MM.1S (cell line): Measurements from ENCODE around the gene MTHFR.

ENCODE experiments used
- DNase-seq: peaks from one replicate; pipeline ENCODE4 v3.0.0-alpha.2; 2015
- H2AFZ ChIP-seq: fragments of 300-600 bp; sonication (generic); 2 replicates; pipeline ENCODE4 v1.6.0; 2016; ENCODE audit warnings: antibody characterized with exemption, low read length
- H3F3A ChIP-seq: fragments of 300-600 bp; sonication (generic); 2 replicates; pipeline ENCODE4 v1.6.1; 2016; ENCODE audit warnings: mild to moderate bottlenecking, antibody characterized with exemption, low read length, moderate library complexity, mixed read lengths; ENCODE audit not compliant: insufficient read depth
- H3K27ac ChIP-seq: fragments of 300-600 bp; sonication (generic); 2 replicates; pipeline ENCODE4 v1.5.1; 2016; ENCODE audit warnings: mild to moderate bottlenecking, low read length
- H3K27me3 ChIP-seq: fragments of 300-600 bp; sonication (generic); replicated peaks from 2 replicates; pipeline ENCODE4 v1.6.0; 2016; ENCODE audit warnings: low read length; ENCODE audit not compliant: insufficient read depth
- H3K36me3 ChIP-seq: fragments of 300-600 bp; sonication (generic); replicated peaks from 2 replicates; pipeline ENCODE4 v1.6.1; 2016; ENCODE audit warnings: mild to moderate bottlenecking, low read length, mixed read lengths; ENCODE audit not compliant: insufficient read depth
- H3K4me1 ChIP-seq: fragments of 300-600 bp; sonication (generic); 2 replicates; pipeline ENCODE4 v1.6.1; 2016; ENCODE audit warnings: low read length, mixed read lengths
- H3K4me2 ChIP-seq: fragments of 300-600 bp; sonication (generic); 2 replicates; pipeline ENCODE4 v1.6.0; 2016; ENCODE audit warnings: low read depth, low read length
- H3K4me3 ChIP-seq: fragments of 300-600 bp; sonication (generic); 2 replicates; pipeline ENCODE4 v1.5.1; 2016; ENCODE audit warnings: low read length, mixed read lengths
- H3K79me2 ChIP-seq: fragments of 300-600 bp; sonication (generic); 2 replicates; pipeline ENCODE4 v1.6.1; 2016; ENCODE audit warnings: mixed run types, low read length, mixed read lengths
- H3K9ac ChIP-seq: fragments of 300-600 bp; sonication (generic); 2 replicates; pipeline ENCODE4 v1.6.1; 2016; ENCODE audit warnings: low read length, mixed read lengths
- H3K9me2 ChIP-seq: fragments of 300-600 bp; sonication (generic); replicated peaks from 2 replicates; pipeline ENCODE4 v1.6.1; 2016; ENCODE audit warnings: mild to moderate bottlenecking, low read length, mixed read lengths; ENCODE audit not compliant: insufficient read depth
- H3K9me3 ChIP-seq: fragments of 300-600 bp; sonication (generic); replicated peaks from 2 replicates; pipeline ENCODE4 v1.6.1; 2016; ENCODE audit warnings: mild to moderate bottlenecking, low read length, mixed read lengths; ENCODE audit not compliant: insufficient read depth
- H4K20me1 ChIP-seq: fragments of 300-600 bp; sonication (generic); 2 replicates; pipeline ENCODE4 v1.6.1; 2016; ENCODE audit warnings: mild to moderate bottlenecking, low read length, moderate library complexity, mixed read lengths; ENCODE audit not compliant: insufficient read depth
- EZH2 ChIP-seq: fragments of 300-600 bp; sonication (generic); optimal IDR thresholded peaks from 2 replicates; pipeline ENCODE3; 2017; ENCODE audit warnings: low read depth, mild to moderate bottlenecking, antibody characterized with exemption, low read length, mixed read lengths
- EZH2phosphoT487 ChIP-seq: fragments of 300-600 bp; sonication (generic); IDR thresholded peaks from 2 replicates; pipeline ENCODE4 v1.6.1; 2018; ENCODE audit warnings: antibody characterized with exemption, low read length
- TF ChIP-seq, protein P1 (sequence below): fragments of 300-600 bp; sonication (generic); IDR thresholded peaks from 2 replicates; pipeline ENCODE4 v1.5.1; 2016; ENCODE audit warnings: antibody characterized with exemption, low read length, mixed read lengths

The MTHFR gene

GRCh38 chr1:11753555-11754208 lies 52.1 kb downstream of the MTHFR start:
- no peak overlapping the region for H3K27ac ChIP-seq
- H3K4me2 ChIP-seq: no peak overlapping the region
- TF ChIP-seq, protein P1, sequence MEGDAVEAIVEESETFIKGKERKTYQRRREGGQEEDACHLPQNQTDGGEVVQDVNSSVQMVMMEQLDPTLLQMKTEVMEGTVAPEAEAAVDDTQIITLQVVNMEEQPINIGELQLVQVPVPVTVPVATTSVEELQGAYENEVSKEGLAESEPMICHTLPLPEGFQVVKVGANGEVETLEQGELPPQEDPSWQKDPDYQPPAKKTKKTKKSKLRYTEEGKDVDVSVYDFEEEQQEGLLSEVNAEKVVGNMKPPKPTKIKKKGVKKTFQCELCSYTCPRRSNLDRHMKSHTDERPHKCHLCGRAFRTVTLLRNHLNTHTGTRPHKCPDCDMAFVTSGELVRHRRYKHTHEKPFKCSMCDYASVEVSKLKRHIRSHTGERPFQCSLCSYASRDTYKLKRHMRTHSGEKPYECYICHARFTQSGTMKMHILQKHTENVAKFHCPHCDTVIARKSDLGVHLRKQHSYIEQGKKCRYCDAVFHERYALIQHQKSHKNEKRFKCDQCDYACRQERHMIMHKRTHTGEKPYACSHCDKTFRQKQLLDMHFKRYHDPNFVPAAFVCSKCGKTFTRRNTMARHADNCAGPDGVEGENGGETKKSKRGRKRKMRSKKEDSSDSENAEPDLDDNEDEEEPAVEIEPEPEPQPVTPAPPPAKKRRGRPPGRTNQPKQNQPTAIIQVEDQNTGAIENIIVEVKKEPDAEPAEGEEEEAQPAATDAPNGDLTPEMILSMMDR: no peak
- TF ChIP-seq EZH2 (no peak), EZH2phosphoT487 (no peak)
- DNase-seq: no peak
- no peaks in the 10 kb centered on the region for H3F3A ChIP-seq
- no peaks in the 10 kb centered on the region for H3K9me2 ChIP-seq
- no peaks in the 10 kb centered on the region for H3K79me2 ChIP-seq
- H2AFZ ChIP-seq: no peak overlapping the region
- 0 out of 2 replicates have a peak, but pooled peaks cover 3% of the 10 kb centered on the region for H3K4me1 ChIP-seq
- H3K9me3 ChIP-seq: no peaks in the 10 kb centered on the region
- H4K20me1 ChIP-seq: no peaks in the 10 kb centered on the region
- no peaks in the 10 kb centered on the region for H3K36me3 ChIP-seq
- H3K9ac ChIP-seq: no peak overlapping the region
- no peak overlapping the region for H3K4me3 ChIP-seq
- H3K27me3 ChIP-seq: peaks cover 4% of the 10 kb centered on the region; the same call in 1 of the 2 replicates

- Histone ChIP-seq H3K9me3 (no peaks in the 10 kb centered on the region), H3K27me3 (peaks cover 4% of the 10 kb centered on the region; the same call in 1 of the 2 replicates), H3K4me1 (0 out of 2 replicates have a peak, but pooled peaks cover 3% of the 10 kb centered on the region), H4K20me1 (no peaks in the 10 kb centered on the region), H3K4me3 (no peak overlapping the region), H3K27ac (no peak overlapping the region), H3K36me3 (no peaks in the 10 kb centered on the region), H2AFZ (no peak overlapping the region), H3K79me2 (no peaks in the 10 kb centered on the region), H3K4me2 (no peak overlapping the region), H3K9ac (no peak overlapping the region), H3F3A (no peaks in the 10 kb centered on the region), H3K9me2 (no peaks in the 10 kb centered on the region)
- TF ChIP-seq EZH2phosphoT487 (no peak), EZH2 (no peak)
- TF ChIP-seq, protein P1: no peak
- DNase-seq: no peak
Observed at GRCh38 chr1:11752359-11753088, 53.2 kb downstream of the MTHFR start.

DNA sequence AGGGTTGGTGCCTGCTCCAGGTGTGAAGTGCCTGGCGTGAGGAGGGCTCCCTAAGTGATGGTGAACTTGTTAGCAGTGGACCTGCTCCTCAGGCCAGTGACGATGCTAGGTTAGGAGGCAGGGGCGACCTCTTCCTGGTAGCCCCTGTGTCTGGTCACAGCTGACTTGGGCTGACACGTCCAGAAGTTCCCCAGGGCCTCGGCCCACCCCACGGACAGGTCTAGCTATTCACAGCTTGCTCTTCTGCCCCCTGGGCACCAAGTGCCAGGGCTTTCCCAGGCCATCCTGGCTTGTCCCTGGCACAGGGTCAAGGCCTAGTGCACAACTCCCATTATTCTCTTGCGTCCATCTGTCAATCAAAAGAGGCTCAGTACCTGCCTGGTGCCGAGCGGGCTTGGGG lies 54.7 kb downstream of the MTHFR start:
- H3K9ac ChIP-seq: no peak overlapping the region
- no peaks in the 10 kb centered on the region for H3K79me2 ChIP-seq
- no peak overlapping the region for H3K4me2 ChIP-seq
- no peak overlapping the region for H3K4me3 ChIP-seq
- no peaks in the 10 kb centered on the region for H3K36me3 ChIP-seq
- 0 out of 2 replicates have a peak, but pooled peaks cover 3% of the 10 kb centered on the region for H3K4me1 ChIP-seq
- H3K27ac ChIP-seq: no peak overlapping the region
- H3F3A ChIP-seq: no peaks in the 10 kb centered on the region
- H2AFZ ChIP-seq: no peak overlapping the region
- TF ChIP-seq, protein P1: no peak
- no peak for TF ChIP-seq EZH2phosphoT487
- no peaks in the 10 kb centered on the region for H3K9me3 ChIP-seq
- no peaks in the 10 kb centered on the region for H3K27me3 ChIP-seq
- H3K9me2 ChIP-seq: no peaks in the 10 kb centered on the region
- no peak for DNase-seq
- no peaks in the 10 kb centered on the region for H4K20me1 ChIP-seq
